Activated CD4-positive, alpha-beta T cell treated with anti-CD3 and anti-CD28 coated beads, Interleukin-2, amount 50 U/mL, for 24 hours (primary cell): ENCODE data around the gene NOCT.
"Not testable (repeated sequence)": the region's sequence is repeated elsewhere in the genome, so short reads cannot be mapped to it uniquely, and the experiment has no call there.

Experiments
- DNase-seq, 2 donors: peaks; one replicate each; pipeline ENCODE4 v3.0.0-alpha.2; 2020; ENCODE audit warnings: low read depth in 1 of 2, low spot score in 1 of 2

NOCT gene

DNA sequence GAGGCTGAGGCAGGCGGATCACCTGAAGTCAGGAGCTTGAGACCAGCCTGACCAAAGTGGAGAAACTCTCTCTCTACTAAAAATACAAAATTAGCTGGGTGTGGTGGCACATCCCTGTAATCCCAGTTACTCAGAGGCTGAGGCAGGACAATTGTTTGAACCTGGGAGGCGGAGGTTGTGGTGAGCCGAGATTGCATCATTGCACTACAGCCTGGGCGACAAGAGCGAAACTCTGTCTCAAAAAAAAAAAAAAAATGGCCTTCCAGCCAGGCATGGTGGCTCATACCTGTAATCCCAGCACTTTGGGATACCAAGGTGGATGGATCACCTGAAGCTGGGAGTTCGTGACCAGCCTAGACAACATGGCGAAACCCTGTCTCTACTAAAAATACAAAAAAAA is 7.3 kb upstream of the NOCT start:
- not testable (repeated sequence) for DNase-seq

DNA sequence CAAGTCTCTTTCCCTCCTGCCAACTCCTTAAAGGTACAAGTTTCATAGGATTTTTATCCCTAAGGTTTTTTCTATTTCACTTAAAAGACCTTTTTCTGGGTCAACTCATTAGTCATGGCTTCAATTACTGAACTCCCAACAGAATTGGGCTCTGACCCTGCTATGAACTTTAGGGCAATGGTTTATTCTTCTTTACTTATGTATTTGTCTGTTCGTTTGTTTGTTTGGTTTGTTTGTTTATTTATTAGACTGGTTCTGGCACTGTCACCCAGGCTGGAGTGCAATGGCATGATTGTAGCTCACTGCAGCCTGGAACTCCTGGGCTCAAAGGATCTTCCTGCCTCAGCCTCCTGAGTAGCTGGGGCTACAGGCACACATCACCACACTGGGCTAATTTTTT is 5.9 kb upstream of the NOCT start:
- DNase-seq, result no peak

DNA sequence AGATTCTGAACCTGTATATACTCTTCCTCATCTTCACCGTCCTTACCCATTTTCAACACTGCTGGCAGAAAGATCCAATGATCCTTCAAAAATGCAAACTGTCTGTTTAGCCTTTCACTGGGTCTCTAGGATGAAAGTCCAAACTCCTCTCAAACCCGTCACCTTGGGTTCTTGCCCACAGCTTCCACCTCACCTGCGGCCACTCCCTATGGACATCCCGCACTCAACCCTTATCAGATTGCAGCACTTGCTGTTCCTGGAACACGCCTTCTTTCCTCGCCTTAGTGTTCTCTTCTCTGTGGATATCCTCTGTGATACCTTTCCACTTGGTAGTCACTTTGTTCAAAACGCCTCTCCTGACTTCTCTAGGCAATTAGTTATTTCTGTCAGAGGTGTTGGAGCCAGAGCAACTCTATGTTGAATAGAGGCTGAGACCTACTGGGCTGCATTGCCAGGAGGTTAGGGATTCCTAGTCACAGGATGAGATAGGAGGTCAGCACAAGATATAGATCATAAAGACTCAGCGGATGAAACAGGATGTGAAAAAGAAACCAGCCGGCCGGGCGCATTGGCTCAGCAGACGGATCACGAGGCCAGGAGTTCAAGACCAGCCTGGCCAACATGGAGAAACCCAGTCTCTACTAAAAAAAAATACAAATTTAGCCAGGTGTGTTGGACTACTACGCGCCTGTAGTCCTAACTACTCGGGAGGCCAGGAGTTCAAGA is 4.2 kb upstream of the NOCT start:
- no peak for DNase-seq

DNA sequence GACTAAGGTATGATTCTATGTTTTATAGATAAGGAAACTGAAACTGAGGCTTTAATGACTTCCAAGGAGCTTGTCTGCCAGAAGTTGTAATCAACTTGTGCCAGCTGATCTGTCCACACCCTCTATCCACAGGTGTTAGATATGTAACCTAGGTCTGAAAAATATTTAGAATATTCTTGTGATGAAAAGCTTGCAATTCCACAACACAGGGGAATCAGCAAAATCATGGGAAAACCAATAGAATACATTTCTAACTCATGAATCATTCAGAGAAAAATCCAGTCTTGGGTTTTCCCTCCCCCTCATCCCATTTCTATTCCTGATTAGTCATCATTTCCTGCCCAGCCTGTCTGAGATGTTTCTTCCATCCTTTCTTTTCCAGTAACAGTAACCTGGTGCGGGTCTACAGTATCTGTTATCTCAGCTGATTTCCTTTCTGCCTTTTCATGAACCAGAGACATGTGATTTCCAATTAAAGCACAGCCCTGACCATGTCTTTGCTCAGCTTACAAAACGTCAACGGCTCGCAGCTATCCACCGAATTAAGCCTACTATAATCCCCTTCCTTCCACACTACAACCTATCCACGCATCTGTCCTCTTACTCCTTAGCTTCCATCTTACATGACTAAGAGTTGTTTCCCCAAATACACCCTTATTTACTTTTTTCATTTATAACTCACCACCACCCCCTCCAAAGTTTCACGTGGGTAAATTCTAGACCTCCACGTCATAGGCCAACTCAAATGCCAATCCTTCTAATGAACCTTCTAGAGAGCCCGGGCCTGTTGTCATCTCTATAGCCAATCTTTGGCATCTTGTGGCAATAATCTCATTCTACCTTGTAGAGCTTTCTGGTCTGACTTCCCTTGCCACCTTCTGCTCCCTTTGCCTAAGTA is 961 bp upstream of the NOCT start:
- peak in 1 of 2 donors; percentile 10 for DNase-seq

DNA sequence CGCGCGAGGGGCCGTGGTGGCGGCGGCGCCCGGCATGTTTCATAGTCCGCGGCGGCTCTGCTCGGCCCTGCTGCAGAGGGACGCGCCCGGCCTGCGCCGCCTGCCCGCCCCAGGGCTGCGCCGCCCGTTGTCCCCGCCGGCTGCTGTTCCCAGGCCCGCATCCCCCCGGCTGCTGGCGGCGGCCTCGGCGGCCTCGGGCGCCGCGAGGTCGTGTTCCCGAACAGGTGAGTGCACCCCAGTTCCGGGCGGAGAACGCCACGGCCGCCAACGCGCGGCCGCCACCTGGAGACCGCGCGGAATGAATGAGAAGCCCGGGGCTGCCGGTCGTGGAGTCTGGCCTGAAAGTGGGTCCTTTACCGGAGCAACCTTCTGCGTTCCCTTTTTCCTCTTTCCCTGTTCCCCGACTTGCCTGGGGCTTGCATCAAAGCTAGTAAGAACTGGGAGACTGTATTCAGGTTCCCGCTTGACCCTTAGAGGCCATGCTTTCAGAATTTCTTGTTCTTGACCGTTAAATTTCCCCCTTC is 429 bp downstream of the NOCT start:
- DNase-seq, result peak in 1 of 2 donors; percentile 4

DNA sequence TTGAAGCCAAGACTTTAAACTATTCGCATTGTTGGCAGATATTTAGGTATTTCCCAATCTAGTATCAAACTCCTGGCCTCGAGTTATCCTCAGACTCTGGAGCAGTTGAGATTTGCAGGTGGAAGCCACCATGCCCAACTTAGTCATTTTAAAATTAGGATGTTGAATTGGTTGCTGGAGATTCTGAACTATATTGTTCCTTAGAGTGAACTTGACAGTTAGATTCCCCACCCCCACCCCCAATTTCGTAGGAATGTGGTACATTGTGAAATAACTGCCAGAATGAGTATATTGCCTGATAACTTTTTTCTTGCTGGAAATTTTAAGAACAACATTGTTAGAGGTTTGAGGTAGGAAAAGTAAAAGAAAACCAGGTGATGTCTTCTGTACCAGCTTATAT is 2.3 kb downstream of the NOCT start:
- no peak for DNase-seq

DNA sequence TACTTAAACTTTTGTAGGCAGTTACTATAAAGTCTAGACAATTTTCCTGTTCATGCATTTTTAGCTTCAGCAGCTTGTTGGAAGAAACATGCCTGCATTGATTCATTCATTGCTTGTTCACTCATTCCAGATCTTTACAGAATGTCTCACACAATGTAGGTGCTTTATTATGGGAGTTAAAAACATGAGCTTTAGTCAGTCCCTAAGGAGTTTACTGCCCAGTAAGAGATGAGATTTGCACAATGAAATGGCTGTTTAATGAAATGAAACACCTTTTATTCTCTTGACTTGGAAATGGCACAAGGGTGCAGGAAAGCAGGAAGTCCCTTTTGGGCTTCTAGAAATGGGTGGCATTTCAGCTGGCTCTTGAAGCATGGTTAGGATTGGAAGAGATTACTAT is 2.9 kb downstream of the NOCT start:
- DNase-seq, result no peak

DNA sequence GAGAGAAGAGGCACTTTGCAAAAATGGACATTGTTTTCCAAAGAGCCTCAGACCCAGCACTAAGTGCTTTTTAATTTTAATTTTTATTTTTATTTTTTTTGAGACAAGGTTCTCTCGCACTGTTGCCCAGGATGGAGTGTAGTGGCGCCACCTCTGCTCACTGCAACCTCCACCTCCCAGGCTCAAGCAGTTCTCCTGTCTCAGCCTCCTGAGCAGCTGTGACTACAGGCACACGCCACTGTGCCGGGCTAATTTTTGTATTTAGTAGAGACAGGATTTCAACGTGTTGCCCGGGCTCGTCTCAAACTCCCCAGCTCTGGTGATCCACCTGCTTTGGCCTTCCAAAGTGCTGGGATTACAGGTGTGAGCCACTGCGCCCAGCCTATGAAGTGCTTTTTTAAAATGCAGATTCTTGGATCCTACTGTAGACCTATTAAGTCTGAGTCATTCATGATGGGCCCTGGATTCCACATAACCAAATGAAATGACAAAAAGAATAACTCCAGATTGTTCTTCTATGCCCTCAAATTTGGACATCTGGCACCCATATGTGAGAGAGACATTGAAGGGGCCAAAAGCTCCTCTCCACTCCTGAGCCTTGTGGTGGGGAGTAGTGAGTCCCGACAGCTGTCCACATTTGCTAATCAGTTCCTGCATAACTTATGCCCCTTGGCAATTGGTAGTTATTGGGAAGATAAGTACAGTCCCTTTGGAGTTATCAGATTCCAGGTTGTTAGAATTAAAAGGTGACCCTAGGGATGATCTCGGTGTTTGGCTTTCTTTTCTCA is 3.6 kb downstream of the NOCT start:
- DNase-seq, result no peak

DNA sequence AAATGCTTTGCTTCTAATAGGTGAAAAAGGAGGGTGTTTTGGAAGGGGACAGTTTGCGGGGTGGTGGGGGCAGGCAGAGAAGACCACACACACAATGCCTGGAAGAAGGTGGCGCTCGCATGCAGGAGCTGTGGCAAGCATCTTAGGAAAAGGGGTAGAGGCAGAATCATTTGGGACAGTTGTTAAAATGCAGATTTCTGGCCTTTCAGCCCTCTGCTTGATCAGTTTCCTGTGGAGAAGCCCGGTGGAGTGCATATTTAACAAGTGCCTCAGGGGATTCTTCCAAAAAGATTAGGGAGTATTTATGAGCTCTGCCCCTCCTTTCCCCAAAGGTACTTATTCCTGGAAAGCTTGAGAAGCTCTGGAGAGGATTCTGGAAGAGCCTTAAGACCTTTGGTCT is 4.8 kb downstream of the NOCT start:
- DNase-seq, result no peak

DNA sequence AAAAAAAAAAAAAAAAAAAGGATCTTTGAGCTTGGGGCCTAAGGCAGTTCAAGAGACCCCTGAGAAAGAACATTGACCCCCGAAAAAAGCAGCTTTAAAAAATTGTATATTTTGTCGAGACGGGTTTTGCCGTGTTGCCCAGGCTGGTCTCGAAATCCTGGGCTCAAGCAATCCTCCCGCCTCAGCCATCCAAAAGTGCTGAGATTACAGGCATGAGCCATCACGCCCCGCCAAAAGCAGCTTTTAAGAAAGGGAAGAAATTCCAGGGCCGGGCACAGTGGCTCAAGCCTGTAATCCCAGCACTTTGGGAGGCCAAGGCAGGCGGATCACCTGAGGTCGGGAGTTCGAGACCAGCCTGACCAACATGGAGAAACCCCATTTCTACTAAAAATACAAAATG is 5.5 kb downstream of the NOCT start:
- DNase-seq, result not testable (repeated sequence)

DNA sequence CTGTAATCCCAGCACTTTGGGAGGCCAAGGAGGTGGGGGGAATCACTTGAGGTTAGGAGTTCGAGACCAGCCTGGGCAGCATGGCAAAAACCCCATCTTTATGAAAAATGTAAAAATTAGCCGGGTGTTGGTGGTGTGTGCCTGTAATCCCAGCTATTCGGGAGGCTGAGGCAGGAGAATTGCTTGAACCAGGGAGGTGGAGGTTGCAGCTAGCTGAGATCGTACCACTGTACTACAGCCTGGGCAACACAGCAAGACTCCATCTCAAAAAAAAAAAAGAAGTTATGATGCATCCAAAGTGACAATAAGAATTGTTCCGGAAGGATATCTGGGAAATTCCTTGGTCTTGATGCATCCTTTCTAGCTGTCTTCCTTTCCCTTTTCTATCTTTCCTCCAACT is 7.3 kb downstream of the NOCT start:
- DNase-seq, result no peak

DNA sequence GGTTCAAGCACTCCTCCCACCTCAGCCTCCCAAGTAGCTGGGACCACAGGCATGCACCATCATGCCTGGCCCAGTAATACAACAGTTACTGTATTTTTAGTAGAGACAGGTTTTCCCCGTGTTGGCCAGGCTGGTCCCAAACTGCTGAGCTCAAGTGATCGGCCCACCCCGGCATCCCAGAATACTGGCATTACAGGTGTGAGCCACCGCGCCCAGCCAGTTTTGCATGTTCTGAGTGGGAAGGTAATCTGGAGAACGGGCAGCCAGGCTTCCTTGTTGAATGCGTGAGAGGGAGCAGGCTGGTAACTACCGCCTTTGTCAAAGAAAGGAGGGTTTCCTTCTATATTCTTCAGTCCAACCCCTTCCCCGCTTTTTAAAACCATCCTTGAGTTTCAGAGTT is 9.1 kb downstream of the NOCT start:
- no peak for DNase-seq

DNA sequence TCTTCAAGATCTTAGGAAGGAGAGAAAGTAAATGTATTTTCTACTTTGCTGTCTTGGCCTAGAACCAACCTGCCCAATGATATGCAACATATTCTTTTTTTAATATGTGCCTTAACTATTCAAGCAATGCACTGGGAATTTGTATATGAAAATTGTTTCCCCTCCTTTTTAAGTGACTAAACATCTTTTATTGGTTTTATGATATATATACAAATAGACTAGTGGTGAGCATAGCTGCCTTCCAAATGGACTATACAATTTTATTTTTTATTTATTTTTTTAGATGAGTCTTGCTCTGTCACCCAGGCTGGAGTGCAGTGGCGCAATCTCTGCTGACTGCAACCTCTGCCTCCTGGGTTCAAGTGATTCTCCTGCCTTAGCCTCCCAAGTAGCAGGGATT is 10.3 kb downstream of the NOCT start:
- DNase-seq, result no peak

DNA sequence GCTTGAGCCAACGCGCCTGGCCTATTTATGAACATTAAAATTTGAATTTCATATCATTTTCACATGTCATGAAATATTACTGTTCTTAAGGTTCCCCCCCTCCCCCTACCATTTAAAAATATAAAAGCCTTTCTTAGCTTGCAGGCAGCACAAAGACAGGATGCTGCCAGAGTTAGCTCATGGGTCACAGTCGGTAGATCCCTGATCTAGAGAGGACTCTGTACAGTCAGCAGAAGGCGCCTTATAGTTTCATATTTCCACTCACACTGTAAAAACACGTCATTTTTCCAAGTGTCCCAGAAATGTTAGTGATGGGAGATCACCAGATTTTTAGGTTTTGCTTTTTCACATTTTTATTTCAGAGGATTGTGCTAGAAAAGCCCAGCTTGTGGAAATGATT is 12.2 kb downstream of the NOCT start:
- no peak for DNase-seq

DNA sequence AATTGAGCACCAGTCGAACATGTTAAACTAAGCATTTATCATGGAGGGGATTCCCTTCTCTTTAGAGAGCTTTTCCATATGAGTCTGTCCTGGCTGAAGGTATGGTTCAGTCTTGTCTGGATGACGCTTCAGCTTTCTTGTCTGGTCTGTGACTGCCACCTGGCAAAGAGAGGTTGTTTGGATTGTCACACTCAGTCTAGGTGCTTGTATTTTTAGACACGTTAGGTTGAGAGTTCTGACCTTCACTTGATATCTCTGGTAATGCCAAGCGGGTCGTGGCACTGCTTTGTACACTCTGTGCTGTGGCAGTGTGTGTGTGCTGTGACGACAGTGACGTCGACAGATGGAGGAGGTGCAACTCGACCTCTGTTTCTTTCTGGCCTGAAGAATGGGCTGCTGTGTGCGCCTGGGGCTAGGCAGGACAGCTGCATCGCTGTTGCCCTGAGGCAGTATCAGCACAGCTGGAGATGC is 12.6 kb downstream of the NOCT start:
- no peak for DNase-seq

DNA sequence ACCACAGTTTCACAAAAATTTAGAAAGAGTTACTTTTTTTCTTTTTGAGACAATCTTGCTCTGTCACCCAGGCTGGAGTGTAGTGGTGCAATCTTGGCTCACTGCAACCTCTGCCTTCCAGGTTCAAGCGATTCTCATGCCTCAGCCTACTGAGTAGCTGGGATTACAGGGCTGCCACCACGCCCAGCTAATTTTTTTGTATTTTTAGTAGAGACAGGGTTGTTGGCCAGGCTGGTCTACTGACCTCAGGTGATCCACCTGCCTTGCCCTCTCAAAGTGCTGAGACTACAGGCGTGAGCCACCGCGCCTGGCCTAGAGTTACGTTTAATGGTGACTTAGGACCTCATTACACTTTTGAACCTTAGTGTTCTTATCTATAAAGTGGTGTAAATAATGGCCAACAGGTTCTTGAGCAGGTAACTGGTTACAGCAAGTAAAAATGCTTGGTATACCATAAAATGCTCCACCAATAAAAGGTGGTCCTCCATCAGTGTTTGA is 14.3 kb downstream of the NOCT start:
- not testable (repeated sequence) for DNase-seq

DNA sequence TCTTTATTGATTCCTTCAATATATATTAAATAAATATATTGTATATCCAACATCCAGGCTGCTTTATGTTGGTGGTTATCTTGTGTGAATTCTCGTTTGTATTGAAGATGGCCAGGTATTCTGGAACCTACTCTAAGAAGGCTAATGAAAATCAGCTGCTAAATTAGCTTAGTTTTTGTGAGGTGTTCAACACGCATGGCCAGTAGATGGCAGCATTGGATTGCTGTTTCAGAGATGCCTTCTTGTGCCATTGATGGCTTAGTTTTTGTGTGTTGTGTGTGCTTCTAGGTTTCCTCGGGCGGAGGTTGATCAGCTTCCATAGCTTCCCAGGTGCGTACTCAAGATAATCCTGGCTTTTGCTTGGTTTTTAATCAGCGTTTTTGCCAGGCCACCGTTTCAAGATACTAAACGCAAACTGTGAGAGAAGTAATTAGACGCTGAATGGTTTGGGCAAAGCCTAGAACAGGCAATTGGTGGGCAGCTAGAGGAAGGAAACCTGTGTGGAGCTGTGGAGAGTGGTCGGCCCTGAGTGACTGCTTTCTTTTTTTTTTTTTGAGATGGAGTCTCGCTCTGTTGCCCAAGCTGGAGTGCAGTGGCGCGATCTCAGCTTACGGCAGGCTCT is 15.1 kb downstream of the NOCT start:
- peak; percentile 35 to 57 for DNase-seq

DNA sequence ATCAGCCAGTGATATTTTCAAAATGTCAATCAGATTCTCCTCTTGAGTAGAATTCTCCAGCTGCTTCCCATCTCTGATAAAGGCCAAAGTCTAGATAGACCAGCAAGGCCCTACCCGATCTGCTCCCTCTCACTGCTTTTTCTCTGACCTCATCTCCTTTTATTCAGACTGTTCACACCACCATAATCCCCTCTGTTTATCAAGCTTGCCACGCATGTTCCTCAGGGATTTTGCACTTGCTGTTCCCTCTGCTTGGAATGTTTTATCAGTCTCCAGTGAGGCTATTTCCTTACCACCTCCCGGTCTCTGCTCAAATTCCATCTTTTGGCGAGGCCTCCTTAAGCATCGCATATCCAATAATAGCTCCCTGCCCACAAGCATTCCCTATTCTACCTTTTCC is 20.1 kb downstream of the NOCT start:
- DNase-seq, result no peak

DNA sequence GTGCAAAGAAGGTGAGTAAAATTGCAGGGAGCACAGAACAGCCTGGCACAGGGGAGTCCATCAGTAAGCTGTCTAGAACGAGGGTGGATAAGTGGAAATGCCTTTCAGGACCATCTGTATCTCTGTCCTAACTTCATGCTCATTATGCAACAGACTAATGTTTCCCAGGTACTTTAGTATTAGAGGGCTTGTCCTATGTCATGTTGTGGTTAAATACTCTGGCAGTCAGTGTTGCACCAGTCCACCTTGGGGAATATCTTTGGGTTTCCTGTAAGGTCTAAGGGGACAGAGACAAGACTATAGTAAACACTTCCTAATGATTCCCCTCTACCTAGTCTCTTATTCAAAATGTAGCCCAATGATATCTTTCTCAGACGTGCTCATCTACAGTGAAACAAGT is 21.3 kb downstream of the NOCT start:
- no peak for DNase-seq

DNA sequence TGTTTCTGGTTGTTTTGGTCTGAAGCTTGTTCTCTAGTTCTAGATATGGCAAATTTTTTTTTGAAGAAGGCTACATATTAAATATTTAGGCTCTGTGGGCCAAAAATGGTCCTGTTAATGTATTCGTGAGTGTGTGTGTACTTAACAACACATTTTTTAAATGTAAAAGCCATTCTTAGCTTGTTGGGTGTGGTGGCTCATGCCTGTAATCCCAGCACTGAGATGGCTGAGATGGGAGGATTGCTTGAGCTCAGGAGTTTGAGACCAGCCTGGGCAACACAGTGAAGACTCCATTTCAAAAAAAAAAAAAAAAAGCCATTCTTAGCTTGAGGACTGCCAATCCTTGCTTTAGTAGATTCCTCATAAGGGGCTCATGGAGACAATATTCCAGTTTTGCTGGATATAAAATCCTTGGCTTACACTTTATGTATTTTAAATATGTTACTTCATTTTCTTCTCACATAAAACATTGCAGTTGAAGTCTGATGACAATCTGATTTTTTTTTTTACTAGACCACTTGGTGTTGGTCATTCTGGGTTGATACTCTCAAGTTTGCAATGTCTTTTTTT is 23.4 kb downstream of the NOCT start:
- no peak for DNase-seq
